Kidney (tissue), 14 donors: ENCODE results near the gene STT3A. TPM values are rescaled to one million over a fixed set of nuclear protein-coding genes. Genes with fewer than 3 reads are reported as not detected.

Experiments used
- DNase-seq, 5 donors: peaks; one replicate each; pipeline ENCODE4 v3.0.0-alpha.2; 2013 to 2020
- FAIRE-seq: peaks from 2 replicates; lab custom pipeline; 2012; peaks lifted over from hg19 to GRCh38; lab: Jason Lieb, UNC
- H3K27ac ChIP-seq, 2 donors: one replicate each; pipeline ENCODE4 v1.7.0; 2013; ENCODE audit warnings: low read depth in 2 of 2, low read length in 2 of 2, inconsistent platforms in 1 of 2
- H3K27me3 ChIP-seq: one replicate; pipeline ENCODE4 v1.7.1; 2013; ENCODE audit warnings: low read length, inconsistent platforms; ENCODE audit not compliant: control insufficient read depth, insufficient read depth
- H3K36me3 ChIP-seq, 3 donors: one replicate each; pipeline versions ENCODE4 v1.7.0 to v1.7.1; 2013; ENCODE audit warnings: low read length in 3 of 3, control low read depth in 1 of 3, inconsistent platforms in 1 of 3; ENCODE audit not compliant: insufficient read depth in 3 of 3, control insufficient read depth in 2 of 3
- H3K4me1 ChIP-seq, 3 donors: one replicate each; pipeline versions ENCODE4 v1.7.0 to v1.7.1; 2013; ENCODE audit warnings: low read length in 3 of 3, inconsistent platforms in 1 of 3, low read depth in 1 of 3; ENCODE audit not compliant: control insufficient read depth in 2 of 3, insufficient read depth in 2 of 3
- H3K4me3 ChIP-seq, 3 donors: one replicate each; pipeline versions ENCODE4 v1.7.0 to v1.8.1; 2013; ENCODE audit warnings: low read length in 3 of 3, control low read depth in 1 of 3, inconsistent platforms in 1 of 3
- H3K9ac ChIP-seq, 3 donors: one replicate each; pipeline versions ENCODE4 v1.7.0 to v1.7.1; 2013; ENCODE audit warnings: low read length in 3 of 3, control low read depth in 1 of 3, inconsistent platforms in 1 of 3
- H3K9me3 ChIP-seq, 3 donors: one replicate each; pipeline versions ENCODE4 v1.7.0 to v1.7.1; 2013; ENCODE audit warnings: low read length in 3 of 3, control low read depth in 1 of 3, inconsistent platforms in 1 of 3; ENCODE audit not compliant: control insufficient read depth in 2 of 3, insufficient read depth in 1 of 3
- CTCF ChIP-seq: IDR thresholded peaks from 3 replicates; pipeline ENCODE4 v1.5.1; 2012; ENCODE audit warnings: mild to moderate bottlenecking, moderate library complexity, borderline replicate concordance; ENCODE audit not compliant: insufficient read depth; ENCODE audit errors: extremely low read depth
- intact Hi-C: fragments of 100-400 bp; cut with DNase I; formaldehyde crosslinking; loops from one replicate; pipeline ENCODE4 v1.11.1; 2022
- polyA plus RNA-seq: library from polyadenylated mRNA; stranded (reverse); fragments of 350-450 nt; fragmentation: Illumina TruSeq; extraction: RNeasy Lipid Tissue Mini Kit (QIAGEN cat#74804); gene quantifications from one replicate; pipeline ENCODE4 v1.2.3, GENCODE V29; 2014; ENCODE audit warnings: low read depth, low replicate concordance; ENCODE audit not compliant: insufficient read depth
- total RNA-seq: library from RNA; stranded (reverse); fragmentation: NEBNext Ultra II Directional; extraction: Animal tissue kit (Norgen Biotek cat#: 25700); gene quantifications from one replicate; pipeline ENCODE4 v1.2.1, GENCODE V29; 2021
- donor health status: control.
- donor health status: control.
- donor health status: control.
- donor health status: control.
- donor health status: control.
- donor health status: DM: yes; HTN: yes; CAD: no.
- donor health status: Normal renal cell carcinoma (clear cell type).

STT3A gene
- total and polyA plus RNA-seq, 2 donors from 2014 or later: 65.0 to 125 TPM

DNA sequence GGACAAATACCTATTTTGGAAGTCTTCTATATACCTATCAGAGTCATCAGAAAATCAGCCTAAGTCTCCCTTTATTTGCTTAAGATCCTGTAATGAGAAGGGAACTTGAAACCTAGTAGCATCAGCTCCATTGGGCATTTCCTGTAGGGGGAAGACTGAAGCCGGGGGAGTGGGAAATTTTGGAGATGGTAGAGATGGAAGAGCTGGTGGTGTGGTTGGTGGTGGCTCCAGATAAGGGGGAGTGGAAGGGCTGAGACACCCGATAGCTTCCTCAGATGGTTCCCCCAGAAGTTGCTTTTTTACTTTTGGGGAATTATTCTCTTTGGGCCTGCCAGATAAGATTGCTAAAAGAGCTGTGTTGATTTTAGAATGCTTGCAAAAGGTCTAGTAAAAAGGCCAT lies 39.7 kb upstream of the STT3A start:
- no peak overlapping the region for H3K4me3 ChIP-seq
- no peaks in the 10 kb centered on the region for H3K27me3 ChIP-seq
- TF ChIP-seq CTCF: no peak
- intact Hi-C loops: no loop called here
- no peak for DNase-seq
- H3K9ac ChIP-seq: no peak overlapping the region
- no peaks in the 10 kb centered on the region for H3K4me1 ChIP-seq
- H3K27ac ChIP-seq: no peak overlapping the region
- no peaks in the 10 kb centered on the region for H3K36me3 ChIP-seq
- H3K9me3 ChIP-seq: peaks cover 0 to 23% (median 3%) of the 10 kb centered on the region in 3 donors
- no peak for FAIRE-seq

DNA sequence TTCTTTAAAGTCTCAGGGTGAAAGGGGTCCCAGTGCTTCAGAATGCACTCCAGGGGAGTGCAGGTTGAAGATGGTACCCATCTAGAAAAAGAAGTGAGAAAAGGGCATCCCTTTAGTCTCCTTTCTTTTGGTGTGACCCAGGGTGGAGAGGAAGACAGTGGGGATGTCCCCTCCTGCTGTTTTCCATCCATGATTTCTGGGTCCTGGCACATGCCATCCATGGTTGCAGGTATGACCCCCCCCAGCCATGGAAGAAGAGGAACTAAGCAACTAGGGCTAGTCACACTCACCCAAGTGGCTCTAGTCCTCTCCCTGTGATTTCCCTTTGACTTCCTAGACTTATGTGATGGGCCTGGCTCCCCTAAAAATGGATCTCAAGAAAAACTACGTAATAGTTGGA lies 39.3 kb upstream of the STT3A start:
- Histone ChIP-seq H3K36me3 (no peaks in the 10 kb centered on the region), H3K9ac (no peak overlapping the region), H3K4me1 (no peaks in the 10 kb centered on the region), H3K27me3 (no peaks in the 10 kb centered on the region), H3K4me3 (no peak overlapping the region), H3K9me3 (peaks cover 0 to 23% (median 3%) of the 10 kb centered on the region in 3 donors), H3K27ac (no peak overlapping the region)
- TF ChIP-seq CTCF: no peak
- no peak for FAIRE-seq
- intact Hi-C loops: no loop called here
- no peak for DNase-seq

GRCh38 chr11:125554038-125554437 lies 38.6 kb upstream of the STT3A start:
- Histone ChIP-seq H3K9me3 (peaks cover 0 to 23% (median 3%) of the 10 kb centered on the region in 3 donors), H3K9ac (no peak overlapping the region), H3K4me1 (no peaks in the 10 kb centered on the region), H3K36me3 (no peaks in the 10 kb centered on the region), H3K4me3 (no peak overlapping the region), H3K27ac (no peak overlapping the region), H3K27me3 (no peaks in the 10 kb centered on the region)
- intact Hi-C loops: no loop called here
- DNase-seq: no peak
- no peak for TF ChIP-seq CTCF
- no peak for FAIRE-seq

- no peaks in the 10 kb centered on the region for H3K27me3 ChIP-seq
- H3K4me1 ChIP-seq: no peaks in the 10 kb centered on the region
- FAIRE-seq (no peak), DNase-seq (no peak)
- H3K9ac ChIP-seq: no peak overlapping the region
- no peaks in the 10 kb centered on the region for H3K36me3 ChIP-seq
- H3K9me3 ChIP-seq: no peaks in the 10 kb centered on the region
- TF ChIP-seq CTCF: no peak
- intact Hi-C loops: no loop called here
- no peak overlapping the region for H3K4me3 ChIP-seq
- H3K27ac ChIP-seq: no peak overlapping the region
Measured at GRCh38 chr11:125559888-125560287, 32.8 kb upstream of the STT3A start.
